Thyroid gland (tissue), 4 donors: ENCODE measurements around the gene PAK2. TPM values are rescaled to one million over a fixed set of nuclear protein-coding genes. Genes with fewer than 3 reads are reported as not detected.

Experiments
- DNase-seq, 2 donors: peaks; one replicate each; pipeline ENCODE4 v3.0.0-alpha.2; 2019
- H3K27ac ChIP-seq, 3 donors: fragments of 200-600 bp; sonication (generic); 1 replicate in 2 of 3; 2 replicates in 1 of 3; pipeline ENCODE4 v1.5.1; 2016 to 2019; ENCODE audit warnings: mild to moderate bottlenecking in 1 of 3, moderate library complexity in 1 of 3
- H3K27me3 ChIP-seq: fragments of 200-600 bp; sonication (generic); one replicate; pipeline ENCODE4 v1.5.1; 2019
- H3K36me3 ChIP-seq, 2 donors: fragments of 200-600 bp; sonication (generic); one replicate each; pipeline ENCODE4 v1.5.1; 2016 to 2019
- H3K4me1 ChIP-seq, 2 donors: fragments of 200-600 bp; sonication (generic); one replicate each; pipeline ENCODE4 v1.5.1; 2017 to 2019
- H3K4me3 ChIP-seq, 3 donors: fragments of 200-600 bp; sonication (generic); replicated peaks in 1 of 3; 1 replicate in 2 of 3; 2 replicates in 1 of 3; pipeline ENCODE4 v1.5.1; 2016; ENCODE audit warnings: mild to moderate bottlenecking in 1 of 3
- H3K9me3 ChIP-seq: fragments of 200-600 bp; sonication (generic); one replicate; pipeline ENCODE4 v1.5.1; 2017
- CTCF ChIP-seq, 6 experiments: fragments of 200-600 bp in 3 of 6; fragments of 450-650 bp in 3 of 6; sonication (generic) in 3 of 6; IDR thresholded peaks; one replicate each; pipeline ENCODE4 v1.5.1; 2016 to 2019; ENCODE audit warnings: antibody characterized with exemption in 6 of 6, mild to moderate bottlenecking in 2 of 6, inconsistent platforms in 1 of 6, moderate library complexity in 1 of 6
- POLR2A ChIP-seq, 2 donors: fragments of 450-650 bp; IDR thresholded peaks; one replicate each; pipeline ENCODE4 v1.6.1; 2017; ENCODE audit warnings: antibody characterized with exemption in 2 of 2, mild to moderate bottlenecking in 2 of 2, moderate library complexity in 1 of 2
- WGBS, 2 donors: methylation state at CpG; one replicate each; pipeline ENCODE4 v1.1.5; 2017; 5-methylcytosine and 5-hydroxymethylcytosine counted together
- intact Hi-C: fragments of 100-400 bp; cut with DNase I; formaldehyde crosslinking; loops from one replicate; pipeline ENCODE4 v1.15.1; 2023
- small RNA-seq: library from RNA; depleted of rRNA; stranded (forward); fragments of <200 nt; gene quantifications from one replicate; pipeline ENCODE3, GENCODE V24; 2016
- total RNA-seq, 4 donors: library from RNA; depleted of rRNA; stranded (reverse); fragments of >200 nt; gene quantifications; one replicate each; pipeline ENCODE4 v1.2.3, GENCODE V29; 2016

Gene PAK2
- total RNA-seq, 4 donors from 2014 or later: 29.9 to 43.8 (median 39.0) TPM

GRCh38 chr3:196875258-196875657 lies 135.6 kb downstream of the PAK2 start:
- H3K4me1 ChIP-seq: peaks cover 4 to 8% of the 10 kb centered on the region in 2 donors
- no peaks in the 10 kb centered on the region for H3K9me3 ChIP-seq
- intact Hi-C loops: no loop called here
- no peak overlapping the region for H3K4me3 ChIP-seq
- no peak for TF ChIP-seq POLR2A (IDR thresholded peaks at IDR 0.05)
- no peak for TF ChIP-seq CTCF (IDR thresholded peaks at IDR 0.05)
- no peaks in the 10 kb centered on the region for H3K27me3 ChIP-seq
- H3K27ac ChIP-seq: no peak overlapping the region
- 82 to 84% methylated on average over 2 of the region's 2 CpGs for WGBS, 2 donors
- no peak for DNase-seq
- H3K36me3 ChIP-seq: no peaks in the 10 kb centered on the region

Small RNA genes lying within 50 kb of the gene (small RNA-seq; reads per million reads assigned to genes)
- not detected for gene RNU4-89P
- gene RNU6-42P: not detected
- not detected for gene RNU6-646P

Other genes with a start within 250 kb of the PAK2 start
- gene RNF168, start 236.1 kb upstream of the PAK2 start, total RNA-seq: 10 to 100 TPM; 14.7 to 21.3 (median 17.9) TPM
- gene SMCO1, start 224.5 kb upstream of the PAK2 start, total RNA-seq: not detected
- 10 to 100 TPM in 1 of 4 donors, 1 to 10 TPM in 3; 3.7 to 13.0 (median 4.4) TPM for gene WDR53, start 171.3 kb upstream of the PAK2 start, total RNA-seq
- 1 to 10 TPM; 4.0 to 8.9 (median 5.7) TPM for gene FBXO45, start 171.2 kb upstream of the PAK2 start, total RNA-seq
- 1 to 10 TPM; 1.2 to 3.9 (median 1.7) TPM for gene NRROS, start 100.2 kb upstream of the PAK2 start, total RNA-seq
- gene CEP19, start 27.6 kb upstream of the PAK2 start, total RNA-seq: 1 to 10 TPM; 1.2 to 5.2 (median 3.8) TPM
- gene PIGX, start 27.5 kb upstream of the PAK2 start, total RNA-seq: 10 to 100 TPM; 23.1 to 40.6 (median 31.3) TPM
- gene SENP5, start 128.1 kb downstream of the PAK2 start, total RNA-seq: 10 to 100 TPM; 37.4 to 67.2 (median 50.9) TPM
- 10 to 100 TPM; 42.4 to 61.3 (median 53.6) TPM for gene NCBP2, start 202.7 kb downstream of the PAK2 start, total RNA-seq
- gene PIGZ, start 229.0 kb downstream of the PAK2 start, total RNA-seq: 1 to 10 TPM in 3 of 4 donors, under 1 TPM in 1; 0.46 to 9.5 (median 6.3) TPM